DOHH2 (cell line): Measurements from ENCODE around the gene FADS6.

Experiments
- EZH2phosphoT487 ChIP-seq: fragments of 200-600 bp; sonication (generic); IDR thresholded peaks from 2 replicates; pipeline ENCODE4 v1.6.1; 2017; ENCODE audit warnings: borderline replicate concordance, mild to moderate bottlenecking, antibody characterized with exemption, low read length, moderate library complexity, mixed read lengths
- TF ChIP-seq, protein P1 (sequence below): fragments of 200-600 bp; sonication (generic); IDR thresholded peaks from one replicate; pipeline ENCODE4 v1.5.1; 2014; ENCODE audit warnings: antibody characterized with exemption, mild to moderate bottlenecking, low read depth, low read length; ENCODE audit not compliant: poor library complexity, severe bottlenecking

DNA sequence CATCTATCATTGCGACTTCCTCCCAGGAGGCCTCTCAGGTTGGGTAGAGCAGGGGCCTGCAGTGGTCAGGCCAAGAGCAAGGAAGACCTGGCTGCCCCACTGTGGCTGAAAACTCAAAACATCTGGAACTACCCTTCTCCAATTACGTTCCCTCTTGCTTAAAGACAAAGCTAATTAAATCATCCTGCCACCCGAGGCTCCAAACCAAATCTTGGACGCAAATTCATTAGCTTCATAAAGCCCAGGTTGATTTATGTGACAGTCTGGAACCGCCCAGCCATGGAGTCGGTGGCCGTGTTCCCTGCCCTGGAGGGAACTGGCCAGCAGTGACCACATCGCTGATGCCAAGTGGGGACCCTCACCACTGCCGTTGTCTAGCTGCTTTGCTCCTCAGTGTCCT lies 55.2 kb downstream of the FADS6 start:
- TF ChIP-seq, protein P1, sequence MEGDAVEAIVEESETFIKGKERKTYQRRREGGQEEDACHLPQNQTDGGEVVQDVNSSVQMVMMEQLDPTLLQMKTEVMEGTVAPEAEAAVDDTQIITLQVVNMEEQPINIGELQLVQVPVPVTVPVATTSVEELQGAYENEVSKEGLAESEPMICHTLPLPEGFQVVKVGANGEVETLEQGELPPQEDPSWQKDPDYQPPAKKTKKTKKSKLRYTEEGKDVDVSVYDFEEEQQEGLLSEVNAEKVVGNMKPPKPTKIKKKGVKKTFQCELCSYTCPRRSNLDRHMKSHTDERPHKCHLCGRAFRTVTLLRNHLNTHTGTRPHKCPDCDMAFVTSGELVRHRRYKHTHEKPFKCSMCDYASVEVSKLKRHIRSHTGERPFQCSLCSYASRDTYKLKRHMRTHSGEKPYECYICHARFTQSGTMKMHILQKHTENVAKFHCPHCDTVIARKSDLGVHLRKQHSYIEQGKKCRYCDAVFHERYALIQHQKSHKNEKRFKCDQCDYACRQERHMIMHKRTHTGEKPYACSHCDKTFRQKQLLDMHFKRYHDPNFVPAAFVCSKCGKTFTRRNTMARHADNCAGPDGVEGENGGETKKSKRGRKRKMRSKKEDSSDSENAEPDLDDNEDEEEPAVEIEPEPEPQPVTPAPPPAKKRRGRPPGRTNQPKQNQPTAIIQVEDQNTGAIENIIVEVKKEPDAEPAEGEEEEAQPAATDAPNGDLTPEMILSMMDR = no peak
- no peak for TF ChIP-seq EZH2phosphoT487
